ENCODE results near the gene ADCY7. TPM values are rescaled to one million over a fixed set of nuclear protein-coding genes. Genes with fewer than 3 reads are reported as not detected.
A peak's percentile ranks its signal among the peaks of the same experiment; 100 is the strongest.

Gene ADCY7
- total and polyA plus RNA-seq, 9 of the 15 experiments (the other 6 are each of a cell fraction or from before 2014, with no cell fraction given) = 2.3 to 108 (median 28.6) TPM

DNA sequence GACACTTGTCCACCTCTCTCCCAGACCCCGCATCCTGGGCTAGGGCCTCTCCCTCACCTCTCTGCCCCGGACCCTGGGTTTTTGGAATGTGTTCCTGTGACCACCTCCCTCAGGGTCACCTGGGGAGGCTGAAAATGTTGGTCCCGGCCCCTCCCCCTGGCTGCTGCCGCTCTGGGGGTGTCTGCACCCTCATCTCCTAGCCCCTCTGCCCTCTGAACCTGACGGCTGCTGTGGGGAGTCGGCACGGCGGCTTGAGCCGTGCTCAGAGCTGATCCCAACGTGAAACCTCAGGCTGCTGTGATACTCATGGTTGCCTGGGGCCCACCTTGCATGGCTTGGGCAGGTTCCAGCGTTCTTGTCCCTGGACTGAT, 42.8 kb downstream of the ADCY7 start:
- POLR2A ChIA-PET = interaction anchor here (0.8 kb wide), 2 partner anchors 30 to 124 kb away, joined by 3 to 4 read pairs; no protein-coding TSS in a partner anchor
- no peak overlapping the region for H2AFZ ChIP-seq (ENCODE audit: low read depth, low read length)
- H4K20me1 ChIP-seq (replicated peaks; ENCODE audit: control insufficient read depth, insufficient read depth, low read length) = no peaks in the 10 kb centered on the region; the same call in 1 of the 2 replicates
- in situ Hi-C loops (cut with MboI) (no loop called here), intact Hi-C loops (cut with micrococcal nuclease) (no loop called here)
- WGBS (ENCODE audit: insufficient coverage, low coverage, missing lambda C conversion rate) = 86% methylated on average over 11 of the region's 11 CpGs
- H3K9me1 ChIP-seq (ENCODE audit: control insufficient read depth, insufficient read depth, low read length) = peaks cover 2% of the 10 kb centered on the region
- no peak for ATAC-seq
- DNase-seq (ENCODE audit: extremely low read depth in 1 of 4, low spot score in 3 of 4) = no peak
- H3K9me3 ChIP-seq (replicated peaks; ENCODE audit: control insufficient read depth, insufficient read depth, low read depth, low read length) = no peaks in the 10 kb centered on the region
- H3K4me3 ChIP-seq = no peak overlapping the region
- TF ChIP-seq, protein P1, sequence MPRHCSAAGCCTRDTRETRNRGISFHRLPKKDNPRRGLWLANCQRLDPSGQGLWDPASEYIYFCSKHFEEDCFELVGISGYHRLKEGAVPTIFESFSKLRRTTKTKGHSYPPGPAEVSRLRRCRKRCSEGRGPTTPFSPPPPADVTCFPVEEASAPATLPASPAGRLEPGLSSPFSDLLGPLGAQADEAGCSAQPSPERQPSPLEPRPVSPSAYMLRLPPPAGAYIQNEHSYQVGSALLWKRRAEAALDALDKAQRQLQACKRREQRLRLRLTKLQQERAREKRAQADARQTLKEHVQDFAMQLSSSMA (CRISPR knock-in tag; IDR thresholded peaks at IDR 0.05) = no peak
- TF ChIP-seq POLR2G (IDR thresholded peaks at IDR 0.05; ENCODE audit: low read depth, low read length) = peak; percentile 43; the same call in 1 of the 2 replicates
- no peak for TF ChIP-seq TAL1 (IDR thresholded peaks at IDR 0.05)
- no peak for TF ChIP-seq ZNF551 (CRISPR knock-in tag; IDR thresholded peaks at IDR 0.05)
- peaks cover 93% of the 10 kb centered on the region; the same call in 2 of the 3 replicates for H3K36me3 ChIP-seq (ENCODE audit: control insufficient read depth, insufficient read depth, low read length)
- H3K4me2 ChIP-seq (ENCODE audit: insufficient read depth, low read length) = no peak overlapping the region
- H3K4me1 ChIP-seq (replicated peaks in 1 of 2; ENCODE audit: control insufficient read depth in 2 of 2, insufficient read depth in 2 of 2, low read length in 2 of 2) = peaks cover 0 to 36% of the 10 kb centered on the region in 2 experiments; a peak in 2 of 5 replicates
- H3K27ac ChIP-seq (ENCODE audit: extremely low read depth, low read depth, low read length) = no peak overlapping the region
- peak overlapping the region in 1 of 2 experiments; percentile 48; a peak in 1 of 4 replicates for H3K9ac ChIP-seq (ENCODE audit: insufficient read depth in 1 of 2, low read depth in 2 of 2, low read length in 2 of 2)
- no peaks in the 10 kb centered on the region for H3K79me2 ChIP-seq (ENCODE audit: control insufficient read depth, insufficient read depth, low read length)
- no peaks in the 10 kb centered on the region for H3K27me3 ChIP-seq (ENCODE audit: control insufficient read depth in 2 of 2, insufficient read depth in 2 of 2, low read length in 2 of 2)
- BruUV-seq (replicated peaks) = no TSS peak
- CTCF ChIA-PET (ENCODE audit: low intra/inter-chr PET ratio) = no interaction called here
- no peak for FAIRE-seq
